ENCODE results near the gene CEACAM8.

DNA sequence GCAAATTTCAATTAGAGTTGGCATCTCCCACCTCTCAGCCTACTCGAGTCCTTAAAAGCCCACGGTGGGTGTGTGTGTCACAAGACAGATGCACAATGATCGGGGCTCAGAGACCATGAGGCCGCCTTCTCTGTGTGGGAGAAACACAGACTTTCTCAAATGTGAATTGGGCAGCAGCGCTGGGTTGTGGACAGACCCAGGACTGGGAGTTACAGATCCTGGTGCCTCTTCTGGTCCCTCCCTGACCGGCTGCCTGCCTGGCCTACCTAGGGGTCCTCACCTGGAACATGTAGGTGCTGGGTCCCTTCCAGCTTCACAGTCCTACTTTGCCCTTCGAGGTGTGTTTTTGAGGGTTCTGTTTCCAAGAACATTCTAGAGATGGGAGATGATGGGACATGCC, 4.9 kb downstream of the CEACAM8 start:
- TF ChIP-seq, protein P1, sequence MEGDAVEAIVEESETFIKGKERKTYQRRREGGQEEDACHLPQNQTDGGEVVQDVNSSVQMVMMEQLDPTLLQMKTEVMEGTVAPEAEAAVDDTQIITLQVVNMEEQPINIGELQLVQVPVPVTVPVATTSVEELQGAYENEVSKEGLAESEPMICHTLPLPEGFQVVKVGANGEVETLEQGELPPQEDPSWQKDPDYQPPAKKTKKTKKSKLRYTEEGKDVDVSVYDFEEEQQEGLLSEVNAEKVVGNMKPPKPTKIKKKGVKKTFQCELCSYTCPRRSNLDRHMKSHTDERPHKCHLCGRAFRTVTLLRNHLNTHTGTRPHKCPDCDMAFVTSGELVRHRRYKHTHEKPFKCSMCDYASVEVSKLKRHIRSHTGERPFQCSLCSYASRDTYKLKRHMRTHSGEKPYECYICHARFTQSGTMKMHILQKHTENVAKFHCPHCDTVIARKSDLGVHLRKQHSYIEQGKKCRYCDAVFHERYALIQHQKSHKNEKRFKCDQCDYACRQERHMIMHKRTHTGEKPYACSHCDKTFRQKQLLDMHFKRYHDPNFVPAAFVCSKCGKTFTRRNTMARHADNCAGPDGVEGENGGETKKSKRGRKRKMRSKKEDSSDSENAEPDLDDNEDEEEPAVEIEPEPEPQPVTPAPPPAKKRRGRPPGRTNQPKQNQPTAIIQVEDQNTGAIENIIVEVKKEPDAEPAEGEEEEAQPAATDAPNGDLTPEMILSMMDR (IDR thresholded peaks at IDR 0.05 in 4 of 5, conservative IDR thresholded peaks at IDR 0.05 in 1 of 5): no peak
- no peak for TF ChIP-seq POLR2A (IDR thresholded peaks at IDR 0.05)
